Testis (tissue), 3 donors: ENCODE results near the gene CAMTA1. TPM values are rescaled to one million over a fixed set of nuclear protein-coding genes. Genes with fewer than 3 reads are reported as not detected.

Experiments used
- DNase-seq: peaks from one replicate; pipeline ENCODE4 v3.0.0-alpha.2; 2019
- H3K27ac ChIP-seq, 2 donors: fragments of 200-600 bp; sonication (generic); one replicate each; pipeline ENCODE4 v1.5.1; 2019
- H3K27me3 ChIP-seq: fragments of 200-600 bp; sonication (generic); one replicate; pipeline ENCODE4 v1.5.1; 2019
- H3K36me3 ChIP-seq: fragments of 200-600 bp; sonication (generic); one replicate; pipeline ENCODE4 v1.5.1; 2017; ENCODE audit warnings: low read depth; ENCODE audit errors: missing control alignments
- H3K4me1 ChIP-seq: fragments of 200-600 bp; sonication (generic); one replicate; pipeline ENCODE4 v1.5.1; 2019
- H3K4me3 ChIP-seq, 2 donors: fragments of 200-600 bp; sonication (generic); one replicate each; pipeline ENCODE4 v1.5.1; 2017 to 2019
- H3K9me3 ChIP-seq: fragments of 200-600 bp; sonication (generic); one replicate; pipeline ENCODE4 v1.5.1; 2017
- POLR2A ChIP-seq: fragments of 450-650 bp; IDR thresholded peaks from one replicate; pipeline ENCODE4 v1.6.1; 2017; ENCODE audit warnings: antibody characterized with exemption, mild to moderate bottlenecking, moderate library complexity
- WGBS, 2 donors: methylation state at CpG; one replicate each; pipeline ENCODE4 v1.1.5; 2018; 5-methylcytosine and 5-hydroxymethylcytosine counted together
- intact Hi-C: fragments of 100-400 bp; cut with DNase I; formaldehyde crosslinking; loops from one replicate; pipeline ENCODE4 v1.15.1; 2023; ENCODE audit warnings: low total_unique reads
- polyA plus RNA-seq: library from polyadenylated mRNA; stranded (reverse); fragments of 350-450 nt; fragmentation: Illumina TruSeq; extraction: RNeasy Lipid Tissue Mini Kit (QIAGEN cat#74804); gene quantifications from one replicate; pipeline ENCODE4 v1.2.3, GENCODE V29; 2014; ENCODE audit warnings: low read depth, low replicate concordance; ENCODE audit not compliant: insufficient read depth
- total RNA-seq, 2 donors: library from RNA; depleted of rRNA; stranded (reverse); fragments of >200 nt; gene quantifications; one replicate each; pipeline ENCODE4 v1.2.3, GENCODE V29; 2016
- TF ChIP-seq, protein P1 (sequence below), 3 experiments: fragments of 450-650 bp in 2 of 3; fragments of 200-600 bp in 1 of 3; sonication (generic) in 1 of 3; IDR thresholded peaks; one replicate each; pipeline ENCODE4 v1.5.1; 2016 to 2019; ENCODE audit warnings: antibody characterized with exemption in 3 of 3, mild to moderate bottlenecking in 2 of 3, moderate library complexity in 1 of 3

Gene CAMTA1
- total and polyA plus RNA-seq, 3 donors from 2014 or later = 116 to 158 (median 119) TPM

DNA sequence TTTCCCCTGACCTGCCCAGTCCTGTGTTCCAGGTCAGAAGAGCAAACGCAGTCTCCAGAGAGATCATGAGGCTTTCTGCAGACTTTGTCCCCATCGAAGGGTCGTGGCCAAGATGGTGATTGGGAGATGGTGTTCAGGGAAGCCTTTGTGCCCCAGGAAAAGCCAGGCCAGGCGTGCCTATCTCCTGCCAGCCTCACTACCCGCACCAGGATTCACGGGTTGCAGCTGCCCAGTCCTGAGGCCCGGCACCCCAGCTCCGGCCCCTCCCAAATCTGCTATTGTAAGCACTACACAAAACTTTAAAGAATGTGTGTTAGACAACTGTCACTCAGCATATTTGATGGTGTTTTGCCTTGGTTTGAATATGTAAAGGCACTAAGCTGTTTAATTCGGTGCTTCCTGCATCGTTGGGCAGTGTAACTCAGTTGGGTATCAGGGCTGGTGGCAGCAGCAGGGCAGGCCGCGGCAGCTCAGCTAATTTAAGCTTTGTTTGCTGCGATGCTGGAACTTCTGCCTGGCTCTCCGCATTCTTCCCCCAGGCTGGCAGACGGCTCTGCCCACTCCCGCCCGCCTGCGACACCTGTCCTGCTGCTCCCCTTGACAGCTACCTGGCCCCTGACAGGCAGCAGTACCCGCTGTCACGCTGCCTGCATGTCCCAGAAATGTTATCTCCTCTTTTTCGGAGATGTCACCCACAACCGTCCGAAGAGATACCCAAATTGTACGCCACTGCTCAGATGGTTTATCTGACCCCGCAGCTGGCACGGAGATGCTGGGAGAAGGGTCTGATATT, 776.9 kb downstream of the CAMTA1 start:
- H3K27me3 ChIP-seq = no peaks in the 10 kb centered on the region
- intact Hi-C loops = no loop called here
- H3K9me3 ChIP-seq = no peaks in the 10 kb centered on the region
- TF ChIP-seq, protein P1, sequence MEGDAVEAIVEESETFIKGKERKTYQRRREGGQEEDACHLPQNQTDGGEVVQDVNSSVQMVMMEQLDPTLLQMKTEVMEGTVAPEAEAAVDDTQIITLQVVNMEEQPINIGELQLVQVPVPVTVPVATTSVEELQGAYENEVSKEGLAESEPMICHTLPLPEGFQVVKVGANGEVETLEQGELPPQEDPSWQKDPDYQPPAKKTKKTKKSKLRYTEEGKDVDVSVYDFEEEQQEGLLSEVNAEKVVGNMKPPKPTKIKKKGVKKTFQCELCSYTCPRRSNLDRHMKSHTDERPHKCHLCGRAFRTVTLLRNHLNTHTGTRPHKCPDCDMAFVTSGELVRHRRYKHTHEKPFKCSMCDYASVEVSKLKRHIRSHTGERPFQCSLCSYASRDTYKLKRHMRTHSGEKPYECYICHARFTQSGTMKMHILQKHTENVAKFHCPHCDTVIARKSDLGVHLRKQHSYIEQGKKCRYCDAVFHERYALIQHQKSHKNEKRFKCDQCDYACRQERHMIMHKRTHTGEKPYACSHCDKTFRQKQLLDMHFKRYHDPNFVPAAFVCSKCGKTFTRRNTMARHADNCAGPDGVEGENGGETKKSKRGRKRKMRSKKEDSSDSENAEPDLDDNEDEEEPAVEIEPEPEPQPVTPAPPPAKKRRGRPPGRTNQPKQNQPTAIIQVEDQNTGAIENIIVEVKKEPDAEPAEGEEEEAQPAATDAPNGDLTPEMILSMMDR (IDR thresholded peaks at IDR 0.05) = no peak
- TF ChIP-seq POLR2A = no peak
- H3K36me3 ChIP-seq = no peaks in the 10 kb centered on the region
- H3K4me1 ChIP-seq = peaks cover 5% of the 10 kb centered on the region
- 91 to 97% methylated on average over 24 to 26 of the region's 26 CpGs for WGBS, 2 donors
- no peak overlapping the region for H3K4me3 ChIP-seq
- no peak for DNase-seq
- no peak overlapping the region for H3K27ac ChIP-seq

DNA sequence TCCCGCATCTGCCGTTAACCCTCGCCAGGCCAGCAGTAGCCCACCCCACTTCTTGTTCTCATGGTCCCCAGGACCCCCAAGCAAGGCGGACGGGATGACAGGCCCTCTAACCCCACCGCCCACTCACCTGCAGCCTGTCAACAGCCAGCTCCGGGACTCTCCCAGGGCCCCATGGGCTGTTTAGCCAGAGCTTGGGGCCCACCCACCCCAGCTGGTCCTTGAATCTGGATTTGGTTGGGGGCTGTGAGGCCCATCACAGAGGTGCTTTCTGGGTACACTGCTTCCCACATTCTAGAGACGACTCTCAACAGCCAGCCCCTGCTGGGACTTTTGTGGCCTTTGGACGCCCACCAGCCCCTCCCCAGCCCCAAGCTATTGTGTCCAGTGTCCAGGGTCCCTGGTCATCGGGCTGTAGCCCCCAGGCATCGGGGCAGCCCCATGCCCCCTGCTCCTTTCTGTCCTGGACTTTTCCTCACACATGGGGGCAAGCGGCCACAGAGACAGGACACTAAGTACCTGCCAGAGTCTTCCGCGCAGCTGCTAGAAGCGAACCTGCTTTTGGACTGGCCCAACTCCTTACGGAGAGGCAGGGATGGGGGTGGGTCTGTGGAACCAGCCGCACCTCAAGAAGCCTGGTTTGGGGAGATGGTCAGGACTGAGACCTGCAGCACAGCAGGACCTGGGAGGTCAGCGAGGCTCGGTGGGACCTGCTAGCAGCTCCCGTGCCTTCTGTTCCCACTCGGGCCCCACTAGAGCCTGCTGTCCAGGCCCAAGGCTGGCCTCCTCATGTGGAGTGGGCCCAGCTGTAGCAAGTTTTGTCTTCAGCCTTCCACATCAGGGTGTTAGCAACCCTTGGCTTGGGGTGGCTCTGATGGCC, 777.7 kb downstream of the CAMTA1 start:
- H3K27me3 ChIP-seq = no peaks in the 10 kb centered on the region
- DNase-seq = no peak
- no peak overlapping the region for H3K4me3 ChIP-seq
- peaks cover 5% of the 10 kb centered on the region for H3K4me1 ChIP-seq
- intact Hi-C loops = no loop called here
- H3K27ac ChIP-seq = no peak overlapping the region
- no peaks in the 10 kb centered on the region for H3K9me3 ChIP-seq
- no peak for TF ChIP-seq POLR2A
- TF ChIP-seq, protein P1 (IDR thresholded peaks at IDR 0.05) = no peak
- no peaks in the 10 kb centered on the region for H3K36me3 ChIP-seq
- 88 to 90% methylated on average over 15 to 21 of the region's 21 CpGs for WGBS, 2 donors

DNA sequence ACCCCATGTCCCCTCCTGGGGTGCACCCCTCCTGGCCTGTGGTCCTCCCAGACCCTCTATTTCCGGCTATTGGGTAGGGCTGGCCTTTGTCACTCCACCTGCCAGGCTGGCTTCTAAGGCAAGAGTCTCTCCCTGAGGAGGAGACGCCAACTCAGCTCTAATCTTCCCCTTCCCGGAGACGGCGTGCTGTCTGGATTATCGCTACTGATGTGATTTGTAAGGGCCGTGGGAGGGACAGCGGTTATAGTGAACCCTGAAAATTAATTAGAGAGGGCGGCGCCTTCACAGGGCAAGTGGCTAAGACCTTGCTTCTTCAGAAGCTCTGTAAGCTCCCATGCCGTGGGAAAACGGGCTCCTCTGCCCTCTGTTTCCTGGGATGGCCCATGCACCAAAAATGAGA, 778.9 kb downstream of the CAMTA1 start:
- H3K4me1 ChIP-seq = no peaks in the 10 kb centered on the region
- no peaks in the 10 kb centered on the region for H3K9me3 ChIP-seq
- H3K27me3 ChIP-seq = no peaks in the 10 kb centered on the region
- 88 to 98% methylated on average over 12 of the region's 12 CpGs for WGBS, 2 donors
- no peak overlapping the region for H3K4me3 ChIP-seq
- H3K27ac ChIP-seq = no peak overlapping the region
- no peak for DNase-seq
- TF ChIP-seq, protein P1 (IDR thresholded peaks at IDR 0.05) = no peak
- TF ChIP-seq POLR2A = no peak
- intact Hi-C loops = no loop called here
- no peaks in the 10 kb centered on the region for H3K36me3 ChIP-seq

DNA sequence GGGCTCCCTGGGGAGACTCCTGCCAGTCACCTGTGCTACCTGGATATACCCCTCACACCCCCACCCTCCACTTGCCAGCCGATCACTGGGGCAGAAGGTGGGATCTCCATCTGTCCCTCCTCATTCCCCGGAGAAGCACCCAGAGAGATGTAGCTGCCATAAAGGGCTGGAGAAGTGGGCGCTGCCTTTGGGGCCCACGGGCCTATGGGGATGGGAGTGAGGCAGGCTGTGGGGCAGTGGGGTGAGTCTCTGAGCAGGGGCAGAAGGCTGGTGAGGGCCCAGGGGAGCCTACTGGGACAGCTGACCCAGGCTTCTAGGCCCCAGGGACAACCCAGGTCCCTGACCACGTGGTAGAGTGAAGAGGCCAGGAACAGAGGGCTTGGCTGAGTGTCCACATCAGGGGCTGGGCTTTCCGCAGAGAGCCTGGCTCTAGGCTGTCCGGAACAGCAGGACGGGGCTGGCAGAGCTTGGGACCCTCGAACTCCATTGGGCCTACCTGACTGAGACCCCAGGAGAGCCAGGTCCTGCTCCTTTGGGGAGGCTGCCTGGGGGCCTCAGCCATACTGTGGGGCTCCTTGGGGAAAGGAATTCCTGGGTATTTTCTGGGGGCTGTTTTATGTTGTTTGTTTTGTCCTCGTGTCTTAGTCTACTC, 780.0 kb downstream of the CAMTA1 start:
- H3K4me1 ChIP-seq = no peaks in the 10 kb centered on the region
- no peak overlapping the region for H3K4me3 ChIP-seq
- TF ChIP-seq, protein P1 (IDR thresholded peaks at IDR 0.05) = no peak
- TF ChIP-seq POLR2A = no peak
- H3K27ac ChIP-seq = no peak overlapping the region
- no peaks in the 10 kb centered on the region for H3K27me3 ChIP-seq
- no peak for DNase-seq
- no peaks in the 10 kb centered on the region for H3K36me3 ChIP-seq
- 88 to 100% methylated on average over 5 to 10 of the region's 10 CpGs for WGBS, 2 donors
- no peaks in the 10 kb centered on the region for H3K9me3 ChIP-seq
- intact Hi-C loops = no loop called here
